Tibial nerve (tissue), 4 donors: ENCODE measurements around the gene ASMTL. TPM values are rescaled to one million over a fixed set of nuclear protein-coding genes. Genes with fewer than 3 reads are reported as not detected.
"Not testable (repeated sequence)": the region's sequence is repeated elsewhere in the genome, so short reads cannot be mapped to it uniquely, and the experiment has no call there.

Source experiments
- DNase-seq, 2 donors: peaks; one replicate each; pipeline ENCODE4 v3.0.0-alpha.2; 2019; ENCODE audit warnings: low spot score in 2 of 2
- H3K27ac ChIP-seq, 4 donors: fragments of 200-600 bp; sonication (generic) in 3 of 4; one replicate each; pipeline ENCODE4 v1.5.1; 2017 to 2019; ENCODE audit warnings: mild to moderate bottlenecking in 1 of 4
- H3K27me3 ChIP-seq, 2 donors: fragments of 200-600 bp; sonication (generic) in 1 of 2; one replicate each; pipeline versions ENCODE4 v1.5.1 to v1.6.0; 2017 to 2019
- H3K36me3 ChIP-seq, 3 donors: fragments of 200-600 bp; sonication (generic); one replicate each; pipeline ENCODE4 v1.5.1; 2018 to 2019
- H3K4me1 ChIP-seq, 4 donors: fragments of 200-600 bp; sonication (generic) in 3 of 4; one replicate each; pipeline ENCODE4 v1.5.1; 2017 to 2019
- H3K4me3 ChIP-seq, 4 donors: fragments of 200-600 bp; sonication (generic) in 3 of 4; one replicate each; pipeline ENCODE4 v1.5.1; 2017 to 2019; ENCODE audit warnings: mild to moderate bottlenecking in 1 of 4, moderate library complexity in 1 of 4
- H3K9me3 ChIP-seq, 4 donors: fragments of 200-600 bp; sonication (generic) in 3 of 4; one replicate each; pipeline ENCODE4 v1.5.1; 2017 to 2019
- CTCF ChIP-seq, 5 experiments: fragments of 200-600 bp in 3 of 5; fragments of 450-650 bp in 2 of 5; sonication (generic) in 3 of 5; IDR thresholded peaks; one replicate each; pipeline ENCODE4 v1.5.1; 2016 to 2019; ENCODE audit warnings: antibody characterized with exemption in 5 of 5, mild to moderate bottlenecking in 3 of 5, moderate library complexity in 2 of 5
- EP300 ChIP-seq, 2 donors: sonication (generic); formaldehyde crosslinking; IDR thresholded peaks; one replicate each; pipeline ENCODE4 v1.6.1; 2017; ENCODE audit warnings: antibody characterized with exemption in 2 of 2, mild to moderate bottlenecking in 1 of 2
- POLR2A ChIP-seq, 2 donors: fragments of 450-650 bp; IDR thresholded peaks; one replicate each; pipeline ENCODE4 v1.6.1; 2017; ENCODE audit warnings: antibody characterized with exemption in 2 of 2, mild to moderate bottlenecking in 2 of 2, moderate library complexity in 2 of 2
- WGBS, 2 donors: methylation state at CpG; one replicate each; pipeline ENCODE4 v1.1.5; 2018; 5-methylcytosine and 5-hydroxymethylcytosine counted together
- total RNA-seq, 4 donors: library from RNA; depleted of rRNA; stranded (reverse); fragments of >200 nt; gene quantifications; one replicate each; pipeline ENCODE4 v1.1.0, GENCODE V29; 2016

Gene ASMTL
- total RNA-seq, 4 donors from 2014 or later, result 25.1 to 47.2 (median 43.3) TPM

GRCh38 chrX:1485033-1485432 is 32.3 kb upstream of the ASMTL start:
- Histone ChIP-seq H3K4me3 (no peak overlapping the region), H3K27ac (no peak overlapping the region), H3K4me1 (no peaks in the 10 kb centered on the region), H3K9me3 (peaks cover 0 to 19% (median under 1%) of the 10 kb centered on the region in 4 donors), H3K36me3 (no peaks in the 10 kb centered on the region), H3K27me3 (no peaks in the 10 kb centered on the region)
- WGBS, 2 donors, result 90 to 93% methylated on average over 9 of the region's 9 CpGs
- TF ChIP-seq POLR2A (IDR thresholded peaks at IDR 0.05) (no peak), CTCF (IDR thresholded peaks at IDR 0.05) (no peak), EP300 (IDR thresholded peaks at IDR 0.05) (no peak)
- no peak for DNase-seq

DNA sequence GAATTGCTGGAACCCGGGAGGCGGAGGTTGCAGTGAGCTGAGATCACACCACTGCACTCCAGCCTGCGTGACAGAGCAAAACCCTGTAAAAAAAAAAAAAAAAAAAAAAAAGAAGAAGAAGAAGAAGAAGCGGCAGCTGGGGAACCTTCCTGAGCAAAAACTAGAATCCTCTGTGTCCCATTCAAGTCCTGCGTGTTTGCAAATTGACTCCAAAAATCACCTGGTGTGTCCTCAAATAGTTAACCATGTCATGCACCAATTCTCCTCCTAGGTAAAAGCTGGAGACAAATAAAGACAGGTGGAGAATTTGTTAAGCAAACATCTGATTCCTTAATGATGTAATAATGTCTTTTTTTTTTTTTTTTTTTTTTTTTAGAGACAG is 31.9 kb upstream of the ASMTL start:
- peaks cover 0 to 23% (median 1%) of the 10 kb centered on the region in 4 donors for H3K9me3 ChIP-seq
- no peaks in the 10 kb centered on the region for H3K36me3 ChIP-seq
- H3K4me3 ChIP-seq, result no peak overlapping the region
- no peak for DNase-seq
- H3K4me1 ChIP-seq, result no peaks in the 10 kb centered on the region
- no peaks in the 10 kb centered on the region for H3K27me3 ChIP-seq
- WGBS, 2 donors, result 79 to 87% methylated on average over 5 of the region's 5 CpGs
- H3K27ac ChIP-seq, result no peak overlapping the region
- TF ChIP-seq POLR2A (IDR thresholded peaks at IDR 0.05) (no peak), EP300 (IDR thresholded peaks at IDR 0.05) (no peak), CTCF (IDR thresholded peaks at IDR 0.05) (no peak)

DNA sequence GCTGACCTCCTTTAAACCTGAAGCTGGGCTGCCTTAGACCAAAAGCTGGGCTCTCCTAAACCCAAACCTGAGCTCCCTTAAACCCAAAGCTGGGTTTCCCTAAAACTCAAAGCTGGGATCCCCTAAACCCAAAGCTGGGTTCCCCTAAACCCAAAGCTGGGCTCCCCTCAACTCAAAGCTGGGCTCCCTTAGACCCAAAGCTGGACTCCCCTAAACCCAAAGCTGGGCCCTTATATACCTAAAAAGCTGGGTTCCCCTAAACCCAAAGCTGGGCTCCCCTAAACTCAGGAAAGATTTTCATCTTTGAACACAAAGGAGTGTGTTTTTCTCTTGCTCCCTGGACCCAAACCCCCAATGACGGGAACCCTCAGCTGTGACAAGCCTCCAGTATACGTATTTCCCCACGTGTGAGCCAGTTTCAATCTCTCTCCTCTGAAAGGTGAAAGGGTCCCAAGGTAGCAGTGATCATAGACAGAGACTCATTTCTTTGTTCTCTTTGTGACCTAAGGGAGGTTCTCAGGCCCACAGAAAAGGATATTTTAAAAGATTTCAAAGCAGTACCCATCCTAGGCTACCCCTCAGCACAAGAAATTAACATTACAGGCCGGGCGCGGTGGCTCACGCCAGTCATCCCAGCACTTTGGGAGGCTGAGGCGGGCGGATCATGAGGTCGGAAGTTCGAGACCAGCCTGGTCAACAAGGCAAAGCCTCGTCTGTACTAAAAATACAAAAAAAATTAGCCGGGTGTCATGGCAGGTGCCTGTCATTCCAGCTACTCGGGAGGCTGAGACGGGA is 31.3 kb upstream of the ASMTL start:
- no peak for DNase-seq
- Histone ChIP-seq H3K27ac (no peak overlapping the region), H3K27me3 (no peaks in the 10 kb centered on the region), H3K9me3 (peaks cover 0 to 29% (median 1%) of the 10 kb centered on the region in 4 donors), H3K4me3 (no peak overlapping the region), H3K36me3 (no peaks in the 10 kb centered on the region), H3K4me1 (no peaks in the 10 kb centered on the region)
- TF ChIP-seq EP300 (IDR thresholded peaks at IDR 0.05), result no peak
- WGBS, 2 donors, result 80 to 85% methylated on average over 15 of the region's 15 CpGs

GRCh38 chrX:1482530-1482928 is 29.8 kb upstream of the ASMTL start:
- H3K9me3 ChIP-seq, result peaks cover 0 to 32% (median 1%) of the 10 kb centered on the region in 4 donors
- not testable (repeated sequence) for H3K27ac ChIP-seq, H3K4me3 ChIP-seq, H3K27me3 ChIP-seq, H3K4me1 ChIP-seq, DNase-seq, H3K36me3 ChIP-seq
- WGBS, 2 donors, result 100% methylated on average over 1 of the region's 2 CpGs; no CpG with 5 or more reads in 1 of the 2 donors

DNA sequence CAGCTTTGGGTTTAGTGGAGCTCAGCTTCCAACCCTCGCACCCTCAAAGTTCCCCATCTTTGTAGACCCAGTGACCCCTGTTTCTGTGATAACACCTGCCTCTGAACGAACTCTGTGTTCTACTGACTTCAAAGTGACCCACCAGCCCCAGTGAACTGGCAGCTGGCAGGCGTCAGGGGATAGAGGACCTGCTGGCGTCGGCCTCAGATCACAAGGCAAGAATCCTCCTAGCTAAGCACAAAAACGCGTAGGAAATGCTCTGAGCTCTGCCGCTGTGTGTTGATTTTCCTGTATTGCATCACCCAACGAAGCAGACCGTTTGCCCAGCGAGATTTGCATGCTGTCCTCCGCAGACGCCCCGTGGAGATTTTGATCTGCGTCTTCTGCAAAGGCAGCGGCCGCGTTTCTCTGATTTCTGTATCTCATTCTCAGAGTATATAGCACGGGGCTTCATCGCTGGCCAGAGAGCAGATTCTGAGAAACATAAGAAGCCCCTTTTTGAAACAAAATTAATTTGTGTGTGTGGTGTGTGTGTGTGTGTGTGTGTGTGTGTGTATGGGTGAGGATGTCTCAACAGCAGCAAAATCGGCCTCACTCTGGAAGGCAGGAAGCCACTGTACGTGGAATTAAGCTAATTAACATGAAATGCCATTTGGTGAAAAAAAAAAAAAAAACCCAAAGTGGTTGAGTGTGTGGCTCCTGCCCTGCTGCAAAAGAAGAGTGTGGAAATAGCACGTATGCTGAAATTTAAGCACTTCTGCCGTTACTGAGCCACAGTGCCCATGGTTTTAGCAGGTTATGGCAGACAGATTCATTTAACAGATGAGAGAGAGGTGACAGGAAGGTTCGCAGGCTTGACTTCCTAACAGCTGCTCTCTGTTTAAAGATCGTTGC is 29.2 kb upstream of the ASMTL start:
- Histone ChIP-seq H3K9me3 (peaks cover 0 to 32% (median 1%) of the 10 kb centered on the region in 4 donors), H3K36me3 (no peaks in the 10 kb centered on the region), H3K4me3 (peak overlapping the region in 1 of 4 donors; percentile 3), H3K4me1 (no peaks in the 10 kb centered on the region), H3K27me3 (no peaks in the 10 kb centered on the region), H3K27ac (peak overlapping the region in 3 of 4 donors; percentile 34 to 62 (median 57))
- 16 to 26% methylated on average over 26 of the region's 26 CpGs for WGBS, 2 donors
- TF ChIP-seq EP300 (IDR thresholded peaks at IDR 0.05) (peak in 1 of 2 donors; percentile 79), CTCF (IDR thresholded peaks at IDR 0.05) (no peak), POLR2A (IDR thresholded peaks at IDR 0.05) (peak in 1 of 2 donors; percentile 21)
- peak in 1 of 2 donors; percentile 48 for DNase-seq
